Measurements from ENCODE around the gene GALNT2. TPM values are rescaled to one million over a fixed set of nuclear protein-coding genes. Genes with fewer than 3 reads are reported as not detected.

GALNT2 gene
- polyA plus RNA-seq, 10 donors = 59.2 to 77.0 (median 69.3) TPM

DNA sequence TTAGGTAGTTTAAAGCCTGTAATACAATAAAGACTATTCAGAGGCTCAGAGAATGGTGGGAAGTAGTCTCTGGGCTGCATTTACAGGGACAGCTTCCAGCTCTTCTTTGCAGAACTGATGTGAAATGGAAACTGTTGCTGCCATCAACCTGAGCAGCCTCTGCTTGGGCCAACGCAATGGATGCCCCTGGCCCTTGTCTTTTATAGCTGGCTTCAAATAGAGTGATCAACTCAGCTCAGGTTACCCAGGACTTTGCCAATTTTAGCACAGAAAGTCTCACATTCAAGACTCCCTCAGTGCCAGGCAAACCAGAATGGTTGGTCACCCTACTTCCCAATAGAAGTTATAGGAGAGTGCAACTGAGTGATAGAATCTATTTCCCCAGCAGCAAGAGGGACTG is 18.1 kb upstream of the GALNT2 start:
- no peak for DNase-seq

DNA sequence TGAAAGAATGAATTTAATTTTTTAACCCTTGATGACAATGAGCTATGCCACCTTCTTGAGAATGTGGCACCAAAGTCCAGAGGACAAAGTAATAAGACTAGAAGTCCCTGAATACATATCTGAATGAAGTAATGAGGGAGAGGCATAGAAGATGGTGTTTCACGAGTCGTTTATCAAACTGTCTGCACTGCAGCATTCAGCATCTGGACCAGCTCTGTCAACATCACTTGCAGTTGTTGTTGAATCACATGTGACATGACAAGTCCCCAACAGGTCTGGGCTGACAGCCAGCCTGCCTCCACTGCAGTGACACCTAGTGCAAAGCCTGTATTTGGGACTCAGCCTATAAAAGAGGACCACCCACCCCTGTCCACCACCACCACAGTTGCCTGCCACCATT is 17.3 kb upstream of the GALNT2 start:
- no peak for DNase-seq

DNA sequence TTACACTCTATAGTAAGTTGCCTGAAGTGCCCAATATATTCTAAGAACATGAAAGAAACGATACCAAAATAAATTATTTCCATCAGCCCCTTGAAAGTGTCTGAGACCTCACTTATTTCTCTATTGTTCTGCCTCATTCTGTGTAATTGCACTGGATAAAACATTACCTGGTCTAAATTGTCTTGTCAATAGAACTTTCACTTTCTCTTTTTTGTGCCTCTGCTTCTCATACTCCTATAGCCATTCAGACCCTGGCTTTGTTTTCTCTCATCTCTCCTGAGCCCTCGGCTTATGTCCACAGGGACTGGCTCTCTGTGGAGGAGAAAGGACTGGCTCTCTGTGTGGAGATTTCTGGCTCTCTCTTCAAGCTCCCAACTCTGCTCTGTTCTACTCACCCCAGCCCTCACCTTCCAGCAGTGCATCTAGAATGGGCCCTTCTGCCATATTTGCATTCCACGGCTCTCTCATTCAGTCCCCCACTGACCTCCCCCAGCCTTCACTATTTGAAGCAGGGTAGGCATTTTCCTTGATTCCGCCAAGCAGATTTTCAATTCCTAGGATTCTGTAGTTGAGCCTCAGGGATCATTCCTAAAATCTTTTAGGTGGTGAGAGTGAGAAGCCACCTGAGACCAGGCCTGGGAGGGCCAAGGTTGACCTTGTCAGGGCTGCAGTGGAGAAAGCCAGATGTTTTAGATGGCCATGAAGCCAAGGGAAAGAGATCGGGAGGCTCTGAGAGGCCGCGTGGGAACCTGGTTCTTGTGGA is 15.9 kb upstream of the GALNT2 start:
- no peak for DNase-seq

DNA sequence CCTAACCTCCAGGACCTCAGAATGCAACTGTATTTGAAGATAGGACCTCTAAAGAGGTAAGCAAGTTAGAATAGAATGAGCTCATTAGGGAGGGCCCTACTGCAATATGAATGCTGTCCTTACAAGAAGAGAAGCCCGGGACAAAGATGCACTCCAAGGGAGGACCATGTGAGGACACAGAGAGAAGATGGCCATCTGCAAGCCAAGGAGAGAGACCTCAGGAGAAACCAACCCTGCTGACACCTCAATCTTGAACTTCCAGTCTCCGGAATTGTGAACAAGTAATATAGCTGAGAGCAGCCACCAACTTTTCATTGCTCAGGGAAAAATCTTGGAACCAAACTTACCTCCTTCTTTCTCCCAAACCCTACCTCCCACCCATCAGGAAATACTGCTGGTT is 15.0 kb upstream of the GALNT2 start:
- no peak for DNase-seq

DNA sequence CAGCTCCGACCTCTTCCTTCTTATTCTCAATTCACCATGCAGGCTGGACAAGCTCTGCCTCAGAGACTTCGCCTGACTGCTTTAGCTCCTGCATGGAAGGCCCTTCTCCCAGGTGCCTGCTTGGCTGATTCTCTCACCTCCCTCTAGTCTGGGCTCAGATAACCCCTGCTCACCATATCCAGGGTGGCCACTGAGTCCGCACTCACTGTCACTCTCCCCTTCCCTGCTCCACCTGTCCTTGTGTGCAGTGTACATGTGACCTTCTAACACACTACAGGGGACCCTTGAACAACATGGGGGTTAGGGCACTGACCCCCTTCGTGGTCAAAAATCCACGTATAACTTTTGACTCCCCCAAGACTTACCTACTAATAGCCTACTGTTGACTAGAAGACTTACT is 14.4 kb upstream of the GALNT2 start:
- DNase-seq = no peak

DNA sequence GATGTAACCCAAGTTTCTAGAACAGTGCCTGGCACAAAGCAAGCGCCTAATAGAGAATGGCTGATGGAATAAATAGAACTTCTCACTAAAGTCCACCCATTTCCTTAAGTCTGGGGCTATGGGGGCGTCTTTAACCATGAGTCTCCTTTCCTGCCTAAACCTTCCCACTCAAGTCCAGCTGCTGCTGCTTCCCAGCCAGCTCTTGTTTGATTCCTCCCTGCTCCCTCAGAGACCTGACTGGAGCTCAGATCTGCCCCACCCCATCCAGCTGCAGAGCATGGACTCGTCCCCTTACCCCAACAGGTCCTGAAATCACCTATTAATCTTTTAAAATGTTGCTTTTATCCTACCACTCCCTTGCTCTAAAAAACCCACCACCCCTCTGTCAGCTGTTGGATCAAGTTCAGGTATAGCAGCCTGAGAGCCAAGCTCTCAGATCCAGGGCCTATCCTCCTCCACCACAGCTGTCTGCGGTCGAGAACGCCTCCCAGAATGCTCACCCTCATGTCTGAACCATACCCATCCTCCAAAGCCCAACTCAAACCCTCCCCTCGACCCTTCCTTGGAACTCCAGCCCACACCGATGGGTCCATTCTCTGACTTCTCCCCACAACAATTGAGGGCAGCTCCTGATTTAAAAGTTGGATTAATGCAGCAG is 12.8 kb upstream of the GALNT2 start:
- peak in 2 of 3 donors; percentile 61 to 78 for DNase-seq

DNA sequence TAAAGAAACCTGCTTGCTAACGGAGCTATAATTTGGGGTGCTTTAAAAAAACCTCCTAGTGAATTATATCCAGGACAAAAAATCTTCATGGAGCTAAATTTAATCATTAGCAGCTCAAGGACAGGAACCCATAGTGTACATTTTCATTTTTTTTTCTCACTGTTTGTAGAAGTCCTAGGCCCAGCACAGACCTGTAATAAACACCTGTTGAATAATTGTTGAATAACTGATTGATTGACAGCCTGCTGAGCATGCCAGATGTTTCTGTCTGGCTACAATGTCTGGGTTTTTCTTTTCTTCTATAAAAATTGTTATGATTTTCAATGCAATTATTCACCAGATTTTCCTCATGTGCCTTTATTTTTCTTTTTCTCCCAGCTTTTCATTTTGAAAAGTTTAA is 10.9 kb upstream of the GALNT2 start:
- DNase-seq = no peak

DNA sequence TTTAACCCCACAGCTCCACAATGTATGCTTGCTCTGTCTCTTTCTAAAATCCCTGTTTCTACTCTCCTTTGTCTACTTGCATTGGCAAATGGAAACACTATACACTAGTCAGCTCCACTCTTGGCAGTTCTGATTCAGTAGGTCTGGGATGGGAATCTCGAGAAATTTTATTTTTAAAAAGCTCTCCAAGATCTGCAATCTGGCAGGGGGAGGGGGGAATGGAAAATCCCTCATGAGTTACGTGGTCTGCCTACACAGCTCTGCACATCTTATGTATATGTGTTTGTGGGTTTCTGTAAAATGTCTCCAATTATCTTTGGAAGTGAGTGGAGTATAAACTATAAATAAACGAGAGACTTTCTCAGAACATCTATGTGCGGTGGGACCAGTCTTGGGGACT is 9.9 kb upstream of the GALNT2 start:
- DNase-seq = no peak

DNA sequence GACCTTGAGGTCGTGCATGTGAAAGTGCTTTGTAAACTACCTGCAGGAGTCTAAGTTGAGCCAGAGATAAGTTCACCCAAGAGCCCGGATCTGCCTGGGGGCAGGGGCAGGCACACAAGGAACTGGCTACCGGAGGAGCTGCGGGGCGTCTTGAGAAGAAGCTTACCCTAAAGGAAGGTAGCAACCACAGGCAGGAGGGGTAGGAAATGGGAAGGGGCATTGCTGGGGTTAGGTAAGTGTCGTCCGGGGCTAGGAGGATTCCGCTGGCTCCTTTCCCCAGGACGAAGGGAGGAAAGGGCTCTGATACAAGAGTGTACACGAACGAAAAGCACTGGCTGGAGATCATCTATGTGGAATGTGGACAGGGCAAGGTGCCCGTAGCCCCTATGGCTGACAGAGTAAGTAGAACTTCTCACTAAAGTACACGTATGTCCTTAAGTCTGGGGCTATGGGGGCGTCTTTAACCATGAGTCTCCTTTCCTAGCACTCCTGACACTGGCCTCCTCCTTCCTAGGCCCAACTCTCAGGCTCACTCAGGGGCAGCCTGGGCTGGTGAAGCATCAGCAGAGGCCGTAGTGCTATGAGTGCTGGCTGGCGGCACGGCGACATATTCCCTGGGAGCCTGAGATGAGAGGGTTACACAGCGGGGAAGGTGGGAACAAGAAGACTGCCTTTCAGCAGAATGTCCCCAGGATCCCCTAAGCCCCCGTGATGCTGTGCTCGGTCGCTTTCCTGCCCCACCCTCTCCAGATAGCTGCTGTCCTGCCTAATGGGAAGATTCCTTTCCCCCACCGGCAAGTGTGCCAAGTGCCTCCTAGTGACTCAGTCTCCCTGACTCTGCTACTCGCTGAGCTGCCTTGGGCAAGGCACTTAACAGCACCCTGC is 9.1 kb upstream of the GALNT2 start:
- DNase-seq = no peak

DNA sequence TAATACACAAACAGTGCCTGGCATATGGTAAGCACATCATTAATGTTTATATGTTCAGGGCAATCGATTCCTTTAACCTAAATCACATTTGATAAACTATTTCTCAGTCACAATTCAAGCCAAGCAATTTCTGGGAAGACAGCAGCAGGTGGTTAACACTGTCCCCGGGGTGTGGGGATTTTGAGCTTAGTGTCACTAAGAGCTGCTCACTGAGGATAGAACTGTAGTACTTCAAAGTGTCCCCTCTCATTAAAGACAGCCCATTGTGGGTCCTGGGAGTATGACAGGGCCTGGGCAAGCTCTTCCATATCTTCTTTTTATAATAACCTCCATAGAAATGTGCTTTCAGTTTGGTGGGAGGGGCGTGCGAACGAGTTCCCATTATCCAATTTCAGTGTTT is 8.4 kb upstream of the GALNT2 start:
- DNase-seq = no peak

DNA sequence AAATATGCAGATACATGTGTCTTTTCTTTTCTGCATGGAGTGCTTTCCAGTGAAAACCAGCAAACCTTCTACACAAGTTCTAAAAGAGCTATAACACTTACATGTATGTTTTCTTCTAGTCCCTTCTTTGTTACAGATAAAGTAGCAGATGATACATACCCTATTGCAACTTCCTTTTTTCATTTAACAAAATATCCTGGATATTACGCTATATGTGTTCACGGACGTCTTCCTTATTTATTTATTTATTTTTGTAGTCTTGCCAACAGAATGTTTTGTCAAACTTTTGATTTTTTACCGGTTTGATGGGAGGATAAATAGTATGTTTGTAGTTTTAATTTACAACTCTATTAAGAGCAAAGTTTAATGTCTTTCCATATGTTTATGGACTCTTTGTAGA is 5.2 kb upstream of the GALNT2 start:
- DNase-seq = no peak

DNA sequence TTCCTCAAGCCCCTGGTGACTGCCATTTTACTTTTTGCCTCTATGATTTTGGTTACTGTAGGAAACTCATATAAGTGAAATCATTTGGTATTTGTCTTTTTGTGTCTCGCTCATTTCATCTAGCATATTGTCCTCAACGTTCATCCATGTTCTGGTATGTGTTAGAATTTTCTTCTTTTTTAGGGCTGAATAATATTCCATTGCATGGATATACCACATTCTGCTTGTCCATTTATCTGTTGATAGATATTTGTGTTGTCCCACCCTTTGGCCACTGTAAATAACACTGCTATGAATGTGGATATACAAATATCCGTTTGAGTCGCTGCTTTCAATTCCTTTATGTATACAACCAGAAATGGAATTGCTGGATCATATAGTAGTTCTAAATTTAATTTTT is 4.5 kb upstream of the GALNT2 start:
- no peak for DNase-seq

DNA sequence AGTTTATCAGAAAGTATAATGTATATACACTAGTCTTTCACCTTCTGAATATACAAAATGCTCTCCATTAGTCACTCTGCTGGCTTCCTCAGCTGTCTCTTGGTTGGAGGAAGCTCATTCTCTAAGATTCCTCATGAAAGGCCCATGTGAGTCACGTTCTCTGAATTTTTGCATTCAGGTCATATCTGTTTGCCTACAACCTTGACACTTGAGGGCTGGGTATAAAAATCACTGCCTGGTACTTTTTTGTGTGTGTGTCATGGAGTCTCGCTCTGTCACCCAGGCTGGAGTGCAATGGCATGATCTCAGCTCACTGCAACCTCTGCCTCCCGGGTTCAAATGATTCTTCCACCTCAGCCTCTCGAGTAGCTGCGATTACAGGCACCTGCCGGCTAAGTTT is 2.8 kb upstream of the GALNT2 start:
- DNase-seq = no peak

DNA sequence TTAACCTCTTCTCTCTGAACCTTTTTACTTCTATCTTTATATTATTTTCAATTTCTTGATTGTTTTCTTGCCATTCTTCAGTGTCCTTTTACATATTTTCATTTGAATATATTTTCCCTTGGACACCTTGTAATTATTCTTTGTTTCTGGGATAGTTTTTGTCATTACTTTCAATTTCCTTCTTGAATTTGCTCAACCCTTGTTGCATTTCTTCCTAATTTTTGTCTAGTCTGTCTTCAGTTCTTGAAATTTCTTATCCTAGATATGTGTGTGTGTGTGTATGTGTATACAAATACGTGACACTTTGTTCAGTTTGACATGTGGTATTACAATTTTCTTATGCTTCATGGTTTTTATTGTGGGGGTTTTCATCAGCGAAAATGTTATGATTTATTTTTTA is 1.9 kb upstream of the GALNT2 start:
- no peak for DNase-seq

DNA sequence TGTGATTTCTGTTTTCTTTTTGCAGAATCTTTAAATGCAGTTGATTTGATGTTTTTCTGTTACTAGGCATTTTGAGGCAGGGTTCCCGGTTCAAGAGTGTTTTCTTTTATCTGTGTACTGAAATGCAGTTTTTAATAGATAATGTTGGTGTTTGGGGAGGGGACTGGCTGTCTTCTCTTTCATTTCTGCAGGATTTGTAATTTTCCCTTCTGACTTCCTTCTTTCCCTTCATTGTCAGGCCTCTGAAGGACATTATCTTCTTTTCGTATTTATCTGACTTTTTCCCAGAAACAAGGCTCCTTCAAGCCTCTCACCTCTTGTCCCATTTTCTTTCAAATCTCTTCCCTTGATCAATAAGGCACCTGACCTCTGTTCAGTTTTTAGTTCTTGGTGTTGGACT is 1.5 kb upstream of the GALNT2 start:
- DNase-seq = no peak

DNA sequence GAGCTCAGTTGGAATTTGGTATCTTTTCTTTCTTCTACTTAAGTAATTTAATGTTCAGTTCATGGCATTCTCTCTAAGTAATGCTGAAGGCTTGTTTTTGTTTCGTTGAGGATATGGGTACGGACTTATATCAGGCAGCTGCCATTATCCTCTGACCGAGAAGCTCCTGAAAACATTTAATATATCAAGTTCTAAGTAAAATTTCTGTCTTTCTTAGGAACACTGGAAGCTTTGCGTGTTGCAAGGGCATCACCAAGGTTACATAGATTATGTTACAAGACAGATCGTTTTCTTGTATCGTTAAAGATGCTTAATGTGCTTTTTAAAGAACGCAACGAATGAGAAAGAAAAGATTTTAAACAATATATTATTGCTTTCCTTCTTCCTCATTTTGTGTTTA is 1.0 kb upstream of the GALNT2 start:
- DNase-seq = peak in 1 of 3 donors; percentile 32

DNA sequence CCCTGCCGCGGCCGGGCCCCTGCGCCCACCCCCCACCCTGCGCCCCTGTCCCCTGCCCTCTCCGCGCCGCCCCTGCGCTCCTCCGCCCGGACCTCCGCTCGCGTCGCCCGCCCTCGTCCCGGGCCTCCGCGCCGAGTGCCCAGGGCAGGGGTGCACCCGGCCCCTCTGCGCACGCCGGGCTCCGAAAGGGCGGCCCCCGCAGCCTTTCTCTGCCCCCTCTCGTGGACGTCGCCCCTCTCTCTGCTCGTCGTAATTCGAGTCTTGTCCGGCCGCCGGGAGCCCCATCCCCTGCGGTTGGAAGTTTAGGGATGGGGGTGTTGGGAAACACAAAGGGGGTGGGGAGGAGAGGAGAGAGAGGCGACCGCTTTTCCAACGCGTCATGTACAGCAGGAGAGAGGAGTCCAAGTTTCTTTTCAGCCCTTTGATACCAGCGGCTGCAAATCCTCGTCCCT is 407 bp downstream of the GALNT2 start:
- peak in 2 of 3 donors; percentile 54 to 84 for DNase-seq

DNA sequence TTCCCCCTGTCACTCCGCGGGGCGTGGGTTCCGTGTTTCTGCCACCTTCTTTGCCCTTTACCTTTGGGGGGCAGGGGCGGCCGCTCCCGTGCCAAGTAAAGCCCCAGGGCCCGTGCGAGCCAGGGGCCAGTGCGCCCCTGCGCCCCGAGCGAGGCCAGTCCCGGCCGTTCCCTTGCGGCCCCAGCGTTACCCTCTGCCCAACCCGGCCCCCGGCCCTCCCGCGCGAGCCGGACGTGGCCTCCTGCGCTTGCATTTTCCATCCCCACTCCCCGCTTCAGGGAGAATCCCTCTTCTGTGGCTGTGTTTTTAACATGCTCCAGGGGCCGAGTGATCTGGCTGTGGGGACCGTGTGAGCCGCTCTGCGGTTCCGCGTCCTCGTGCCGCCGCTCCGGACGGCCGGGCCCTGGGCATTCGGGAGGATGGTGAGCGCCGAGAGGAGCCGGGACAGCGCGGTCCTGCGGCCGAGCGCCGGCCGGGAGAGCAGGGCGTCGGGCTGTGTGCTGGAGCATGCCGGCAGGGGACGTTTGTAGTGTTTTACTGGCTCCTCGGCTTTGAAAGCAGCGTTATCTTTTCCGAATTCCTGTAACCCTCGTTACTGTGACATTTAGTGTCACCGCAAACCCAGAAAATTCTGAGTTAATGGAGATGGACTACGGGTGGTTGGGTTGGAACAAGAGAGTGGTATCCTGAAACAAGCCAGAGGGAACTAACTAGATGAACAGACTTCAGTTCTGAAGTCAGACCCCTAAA is 1.0 kb downstream of the GALNT2 start:
- DNase-seq = peak in 2 of 3 donors; percentile 36 to 80

DNA sequence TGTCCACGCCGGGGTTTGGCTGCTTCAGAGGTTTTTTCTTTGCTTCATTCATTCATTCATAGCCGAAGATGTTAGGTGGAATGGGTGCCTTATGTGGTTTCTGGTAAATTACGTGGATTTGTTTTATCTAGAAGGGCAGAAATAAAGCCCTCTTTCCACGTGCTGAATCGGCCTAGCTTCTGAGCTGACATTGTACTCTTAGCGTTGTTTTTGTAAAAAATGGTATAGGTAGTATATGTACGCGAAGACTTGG is 1.5 kb downstream of the GALNT2 start:
- peak in 1 of 3 donors; percentile 45 for DNase-seq

DNA sequence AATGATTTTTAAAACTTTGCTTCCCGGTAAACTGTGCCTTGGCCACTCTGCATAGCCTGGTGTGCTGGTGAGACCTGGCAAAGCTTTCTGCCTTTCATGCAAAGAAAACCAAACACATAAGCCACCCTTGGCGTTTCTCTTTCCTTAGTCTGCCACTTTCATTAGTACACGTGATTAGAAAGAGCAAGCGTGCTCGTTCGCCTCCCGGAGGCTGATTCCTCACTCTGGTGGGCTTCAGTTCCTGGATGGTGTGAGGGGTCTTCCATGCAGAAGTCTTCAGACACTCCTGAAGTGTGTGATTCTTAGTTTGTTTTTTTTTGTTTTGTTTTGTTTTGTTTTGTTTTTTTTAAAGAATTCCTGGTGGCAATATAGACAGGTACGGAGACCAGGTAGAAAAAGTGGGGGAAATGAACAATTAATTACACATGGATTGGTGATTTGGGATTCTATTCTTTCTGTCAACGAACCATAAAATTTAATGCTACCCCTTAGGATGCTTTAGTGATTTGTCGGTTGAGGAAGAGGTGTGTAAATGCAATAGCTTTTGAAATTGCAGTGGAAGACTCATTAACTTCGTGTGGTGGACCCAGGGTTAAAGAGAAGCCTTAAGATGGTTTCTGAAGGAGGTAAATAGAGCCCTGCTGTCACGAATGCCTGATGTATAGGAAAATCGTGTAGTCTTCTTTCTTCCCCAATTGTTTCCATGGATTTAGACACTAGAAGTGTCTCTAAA is 2.1 kb downstream of the GALNT2 start:
- peak in 1 of 3 donors; percentile 48 for DNase-seq

DNA sequence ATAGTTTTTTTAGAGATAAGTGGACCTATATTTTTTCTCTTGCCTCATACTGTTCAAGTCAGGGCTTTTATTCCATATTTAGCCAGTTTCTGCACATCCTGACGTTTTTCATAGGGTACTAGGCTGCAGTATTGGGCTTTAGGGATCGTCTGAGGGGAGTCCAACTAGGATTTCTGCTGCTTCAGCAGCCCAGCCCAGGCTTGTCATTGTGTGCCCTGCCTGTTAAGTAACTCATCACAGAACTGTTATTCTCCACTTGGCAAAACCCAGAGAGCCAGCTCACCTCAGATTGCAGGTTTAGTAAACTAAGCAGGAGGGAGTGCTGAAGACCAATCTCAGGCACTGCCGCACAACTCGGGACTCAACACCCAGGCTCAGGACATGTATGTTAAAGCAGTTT is 2.8 kb downstream of the GALNT2 start:
- DNase-seq = no peak
